NCI-H82 treated with DMSO at 0.1 percent for 48 hours (cell line): ENCODE results near the gene PSME3.

ENCODE experiments used
- DNase-seq: peaks from one replicate; lab custom pipeline; 2025; ENCODE audit not compliant: unreplicated experiment; lab: John Stamatoyannopoulos, UW

PSME3 gene

GRCh38 chr17:42814633-42815399, 18.4 kb upstream of the PSME3 start:
- no peak for DNase-seq

GRCh38 chr17:42817866-42818265, 15.3 kb upstream of the PSME3 start:
- DNase-seq, result no peak

GRCh38 chr17:42818379-42818778, 14.8 kb upstream of the PSME3 start:
- DNase-seq, result no peak

- DNase-seq, result peak; percentile 56
Measured at GRCh38 chr17:42819939-42820535, 13.2 kb upstream of the PSME3 start.

- no peak for DNase-seq
Measured at GRCh38 chr17:42821176-42821575, 12.0 kb upstream of the PSME3 start.

GRCh38 chr17:42827472-42827871, 5.7 kb upstream of the PSME3 start:
- no peak for DNase-seq

GRCh38 chr17:42830971-42831370, 2.2 kb upstream of the PSME3 start:
- no peak for DNase-seq

- DNase-seq, result no peak
Measured at GRCh38 chr17:42832213-42832933, 824 bp upstream of the PSME3 start.

GRCh38 chr17:42833767-42834422, 698 bp downstream of the PSME3 start:
- no peak for DNase-seq

- no peak for DNase-seq
Measured at GRCh38 chr17:42835732-42836131, 2.5 kb downstream of the PSME3 start.

GRCh38 chr17:42841975-42842685, 8.9 kb downstream of the PSME3 start:
- DNase-seq, result no peak

GRCh38 chr17:42843358-42843934, 10.2 kb downstream of the PSME3 start:
- peak; percentile 49 for DNase-seq

- no peak for DNase-seq
Measured at GRCh38 chr17:42844271-42844670, 11.1 kb downstream of the PSME3 start, which contains the start of gene AOC2. Gene AOC2 (plus strand): TSS chr17:42844580. CDS start chr17:42844627, 47 bp downstream.

- DNase-seq, result no peak
Measured at GRCh38 chr17:42844761-42845555, 11.8 kb downstream of the PSME3 start.

GRCh38 chr17:42845556-42845917, 12.3 kb downstream of the PSME3 start:
- no peak for DNase-seq

- DNase-seq, result no peak
Measured at GRCh38 chr17:42845918-42846593, 12.9 kb downstream of the PSME3 start.

GRCh38 chr17:42846594-42847280, 13.5 kb downstream of the PSME3 start:
- DNase-seq, result no peak

- no peak for DNase-seq
Measured at GRCh38 chr17:42848093-42848492, 14.9 kb downstream of the PSME3 start.

GRCh38 chr17:42849031-42849430, 15.8 kb downstream of the PSME3 start:
- DNase-seq, result no peak
